CD4-positive, alpha-beta T cell (primary cell): Measurements from ENCODE around the gene PLXNB1. TPM values are rescaled to one million over a fixed set of nuclear protein-coding genes. Genes with fewer than 3 reads are reported as not detected.

Experiments used
- ATAC-seq: fragments of 200-7000 bp; cut with Tn5 transposase; one replicate; pipeline ENCODE4 v1.10.0; 2022; ENCODE audit warnings: mild to moderate bottlenecking; ENCODE audit not compliant: poor library complexity
- CTCF ChIA-PET: fragments of 350-600 bp; sonication (Branson Sonifier 250); formaldehyde crosslinking; loops from one replicate; lab custom pipeline; 2021; ENCODE audit warnings: antibody characterized with exemption, inconsistent platforms; lab: Charles Lee
- POLR2A ChIA-PET: fragments of 350-600 bp; sonication (Branson Sonifier 250); formaldehyde crosslinking; loops from one replicate; lab custom pipeline; 2021; ENCODE audit warnings: antibody characterized with exemption, inconsistent platforms; lab: Charles Lee
- DNase-seq, 14 experiments: peaks; one replicate each; pipeline ENCODE4 v3.0.0-alpha.2; 2013 to 2020; ENCODE audit warnings: mixed read lengths in 2 of 14
- H3K27ac ChIP-seq, 2 donors: one replicate each; pipeline versions ENCODE4 v1.5.1 to v1.7.0; 2013; ENCODE audit warnings: low read length in 2 of 2, low read depth in 1 of 2, mild to moderate bottlenecking in 1 of 2
- H3K27me3 ChIP-seq, 2 experiments: 1 replicate in 1 of 2; 2 replicates in 1 of 2; pipeline versions ENCODE4 v1.6.1 to v1.7.0; 2013; ENCODE audit warnings: low read length in 2 of 2, control low read depth in 1 of 2, mild to moderate bottlenecking in 1 of 2, moderate library complexity in 1 of 2; ENCODE audit not compliant: insufficient read depth in 2 of 2, control insufficient read depth in 1 of 2
- H3K36me3 ChIP-seq: one replicate; pipeline ENCODE4 v1.6.1; 2013; ENCODE audit warnings: low read length, control low read depth; ENCODE audit not compliant: insufficient read depth
- H3K4me1 ChIP-seq: one replicate; pipeline ENCODE4 v1.6.1; 2013; ENCODE audit warnings: low read length, control low read depth; ENCODE audit not compliant: insufficient read depth
- H3K4me3 ChIP-seq: one replicate; pipeline ENCODE4 v1.5.1; 2013; ENCODE audit warnings: mild to moderate bottlenecking, low read length, moderate library complexity
- H3K9me3 ChIP-seq, 2 experiments: 1 replicate in 1 of 2; 2 replicates in 1 of 2; pipeline versions ENCODE4 v1.6.1 to v1.7.0; 2013; ENCODE audit warnings: low read length in 2 of 2, mild to moderate bottlenecking in 2 of 2, control low read depth in 1 of 2, moderate library complexity in 1 of 2; ENCODE audit not compliant: control insufficient read depth in 1 of 2, insufficient read depth in 1 of 2
- H3K27ac Mint-ChIP-seq: one replicate; pipeline ENCODE4 v1.8.0; 2020; ENCODE audit warnings: mixed read lengths
- H3K27me3 Mint-ChIP-seq: one replicate; pipeline ENCODE4 v1.8.0; 2021; ENCODE audit warnings: mixed read lengths
- H3K36me3 Mint-ChIP-seq: one replicate; pipeline ENCODE4 v1.8.0; 2021; ENCODE audit warnings: low read depth, mixed read lengths
- H3K4me1 Mint-ChIP-seq: one replicate; pipeline ENCODE4 v1.8.0; 2021; ENCODE audit warnings: low read depth, mixed read lengths
- H3K4me3 Mint-ChIP-seq: one replicate; pipeline ENCODE4 v1.8.0; 2020; ENCODE audit warnings: mild to moderate bottlenecking, mixed read lengths
- H3K9me3 Mint-ChIP-seq: one replicate; pipeline ENCODE4 v1.8.0; 2020; ENCODE audit warnings: mixed read lengths
- intact Hi-C, 2 experiments: fragments of 100-400 bp; cut with DNase I in 1 of 2; cut with micrococcal nuclease in 1 of 2; formaldehyde crosslinking; loops; one replicate each; pipeline versions ENCODE4 v1.15.1 to v1.9.0; 2023 to 2025; cut with DNase I, micrococcal nuclease
- total RNA-seq, 174 experiments: library from RNA in 2 of 174; stranded (reverse) in 2 of 174; gene quantifications; one replicate each; pipeline ENCODE4 v1.2.3 and lab custom pipeline; 2021 to 2026
- TF ChIP-seq, protein P1 (sequence below): fragments of 200-600 bp; IDR thresholded peaks from one replicate; pipeline ENCODE4 v1.8.0; 2022; ENCODE audit warnings: antibody characterized with exemption, mild to moderate bottlenecking

The PLXNB1 gene
- total RNA-seq, 2 experiments from 2014 or later, result 1.1 to 2.0 TPM

DNA sequence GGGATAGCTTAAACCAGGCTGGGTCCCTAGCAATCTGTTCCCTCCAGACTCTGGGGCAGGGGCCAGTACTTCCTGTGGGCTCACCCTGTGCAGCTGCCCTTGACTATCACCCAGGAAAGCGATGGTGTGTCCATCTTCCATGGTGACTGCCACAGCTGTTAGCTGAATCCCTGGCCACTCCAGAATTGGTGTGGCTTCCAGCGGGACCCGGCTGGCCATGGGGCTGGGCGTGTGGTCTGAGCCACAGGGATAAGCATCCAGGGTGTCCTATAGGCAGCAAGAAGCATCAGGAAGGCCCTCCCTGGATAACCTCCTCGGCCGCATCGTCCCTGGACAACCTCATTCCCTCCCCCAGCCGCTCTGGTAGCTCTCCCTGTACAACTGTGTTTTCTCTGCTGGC lies 7.2 kb downstream of the PLXNB1 start:
- Histone ChIP-seq H3K9me3 (no peaks in the 10 kb centered on the region), H3K4me1 (no peaks in the 10 kb centered on the region), H3K4me3 (no peak overlapping the region), H3K27me3 (no peaks in the 10 kb centered on the region), H3K27ac (no peak overlapping the region), H3K36me3 (no peaks in the 10 kb centered on the region)
- Mint-ChIP-seq H3K27ac (no peak overlapping the region), H3K4me3 (no peak overlapping the region), H3K4me1 (no peaks in the 10 kb centered on the region), H3K27me3 (no peaks in the 10 kb centered on the region), H3K36me3 (no peaks in the 10 kb centered on the region), H3K9me3 (no peaks in the 10 kb centered on the region)
- POLR2A ChIA-PET, result no interaction called here
- CTCF ChIA-PET, result interaction anchor here (2.6 kb wide), 1 partner anchor 13 kb away, joined by 7 read pairs; no protein-coding TSS in a partner anchor
- TF ChIP-seq, protein P1, sequence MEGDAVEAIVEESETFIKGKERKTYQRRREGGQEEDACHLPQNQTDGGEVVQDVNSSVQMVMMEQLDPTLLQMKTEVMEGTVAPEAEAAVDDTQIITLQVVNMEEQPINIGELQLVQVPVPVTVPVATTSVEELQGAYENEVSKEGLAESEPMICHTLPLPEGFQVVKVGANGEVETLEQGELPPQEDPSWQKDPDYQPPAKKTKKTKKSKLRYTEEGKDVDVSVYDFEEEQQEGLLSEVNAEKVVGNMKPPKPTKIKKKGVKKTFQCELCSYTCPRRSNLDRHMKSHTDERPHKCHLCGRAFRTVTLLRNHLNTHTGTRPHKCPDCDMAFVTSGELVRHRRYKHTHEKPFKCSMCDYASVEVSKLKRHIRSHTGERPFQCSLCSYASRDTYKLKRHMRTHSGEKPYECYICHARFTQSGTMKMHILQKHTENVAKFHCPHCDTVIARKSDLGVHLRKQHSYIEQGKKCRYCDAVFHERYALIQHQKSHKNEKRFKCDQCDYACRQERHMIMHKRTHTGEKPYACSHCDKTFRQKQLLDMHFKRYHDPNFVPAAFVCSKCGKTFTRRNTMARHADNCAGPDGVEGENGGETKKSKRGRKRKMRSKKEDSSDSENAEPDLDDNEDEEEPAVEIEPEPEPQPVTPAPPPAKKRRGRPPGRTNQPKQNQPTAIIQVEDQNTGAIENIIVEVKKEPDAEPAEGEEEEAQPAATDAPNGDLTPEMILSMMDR, result no peak
- DNase-seq, result no peak
- intact Hi-C loops, result no loop called here
- ATAC-seq, result no peak

DNA sequence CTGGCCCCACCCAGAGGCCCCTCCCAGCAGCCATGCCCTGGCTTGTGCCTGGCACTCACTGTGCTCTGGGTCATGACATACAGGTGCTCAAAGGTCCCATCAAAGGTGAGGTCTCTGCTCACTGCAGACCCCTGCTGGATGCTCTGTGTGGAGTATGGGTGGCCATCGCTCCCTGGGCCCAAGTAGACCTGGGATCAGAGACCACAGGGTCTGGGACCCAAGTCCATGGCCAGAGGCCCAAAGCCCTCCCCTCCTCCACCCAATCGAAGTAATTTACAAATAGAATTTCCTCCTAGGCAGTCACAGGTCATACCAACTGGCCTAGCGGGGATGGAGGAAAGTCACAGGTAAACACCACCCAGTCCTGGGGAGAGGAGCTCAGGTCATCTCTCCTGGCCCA lies 7.6 kb downstream of the PLXNB1 start:
- ATAC-seq (no peak), DNase-seq (no peak)
- no peak overlapping the region for H3K4me3 ChIP-seq
- intact Hi-C loops, result no loop called here
- POLR2A ChIA-PET, result no interaction called here
- Mint-ChIP-seq H3K36me3 (no peaks in the 10 kb centered on the region), H3K4me3 (no peak overlapping the region), H3K4me1 (no peaks in the 10 kb centered on the region), H3K27me3 (no peaks in the 10 kb centered on the region), H3K9me3 (no peaks in the 10 kb centered on the region), H3K27ac (no peak overlapping the region)
- no peaks in the 10 kb centered on the region for H3K27me3 ChIP-seq
- H3K9me3 ChIP-seq, result no peaks in the 10 kb centered on the region
- CTCF ChIA-PET, result interaction anchor here (2.6 kb wide), 1 partner anchor 14 kb away, joined by 7 read pairs; no protein-coding TSS in a partner anchor
- no peaks in the 10 kb centered on the region for H3K36me3 ChIP-seq
- no peaks in the 10 kb centered on the region for H3K4me1 ChIP-seq
- TF ChIP-seq, protein P1, result no peak
- H3K27ac ChIP-seq, result no peak overlapping the region

DNA sequence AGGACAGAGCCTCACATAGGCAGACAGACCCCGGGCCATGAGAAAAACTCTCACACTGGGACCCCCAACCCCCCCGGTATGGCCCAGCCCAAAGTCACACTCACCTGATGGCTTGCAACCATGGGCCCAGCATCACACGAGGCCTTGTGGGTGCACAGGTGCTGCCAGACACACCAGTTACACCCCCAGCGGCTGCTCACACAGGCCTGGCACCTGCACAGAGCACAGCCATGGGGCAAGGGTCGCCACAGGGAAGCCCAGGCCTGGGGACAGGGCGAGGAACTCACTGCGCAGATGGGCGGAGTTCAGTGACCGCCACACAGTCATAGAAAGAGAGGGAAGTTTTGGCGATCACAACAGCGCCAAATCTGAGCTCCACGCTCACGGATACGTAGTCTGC lies 9.3 kb downstream of the PLXNB1 start:
- no peaks in the 10 kb centered on the region for H3K36me3 Mint-ChIP-seq
- CTCF ChIA-PET, result no interaction called here
- no peaks in the 10 kb centered on the region for H3K4me1 ChIP-seq
- H3K9me3 ChIP-seq, result no peaks in the 10 kb centered on the region
- H3K9me3 Mint-ChIP-seq, result no peaks in the 10 kb centered on the region
- H3K27me3 ChIP-seq, result no peaks in the 10 kb centered on the region
- DNase-seq, result no peak
- H3K27ac Mint-ChIP-seq, result no peak overlapping the region
- no peaks in the 10 kb centered on the region for H3K27me3 Mint-ChIP-seq
- no peak for ATAC-seq
- POLR2A ChIA-PET, result no interaction called here
- intact Hi-C loops, result no loop called here
- no peaks in the 10 kb centered on the region for H3K36me3 ChIP-seq
- TF ChIP-seq, protein P1, result no peak
- H3K4me3 Mint-ChIP-seq, result no peak overlapping the region
- H3K4me3 ChIP-seq, result no peak overlapping the region
- no peak overlapping the region for H3K27ac ChIP-seq
- H3K4me1 Mint-ChIP-seq, result no peaks in the 10 kb centered on the region
